Measurements from ENCODE around the gene TRPC3.
"Not testable (repeated sequence)": the region's sequence is repeated elsewhere in the genome, so short reads cannot be mapped to it uniquely, and the experiment has no call there.

The TRPC3 gene

DNA sequence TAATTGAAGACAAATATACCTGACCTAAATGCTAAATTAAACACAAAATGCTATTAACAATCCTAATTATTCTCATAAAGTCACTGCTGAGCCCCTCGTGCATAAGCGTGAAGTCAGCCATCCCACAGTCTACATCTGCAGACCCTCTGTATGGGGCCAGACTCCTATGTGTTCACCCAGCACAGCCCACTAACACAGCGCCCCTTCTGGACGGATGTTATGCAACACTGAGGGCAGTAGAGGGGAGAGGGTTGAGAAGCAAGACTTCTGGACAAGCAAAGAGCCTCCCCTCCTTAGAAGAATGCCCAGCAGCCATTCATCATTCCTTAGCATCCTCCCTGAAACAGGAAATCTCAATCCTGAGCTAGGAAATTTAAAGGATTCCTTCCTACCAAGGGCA is 7.9 kb downstream of the TRPC3 start:
- no peak overlapping the region for H3K4me3 ChIP-seq (ENCODE audit: low read length)
- no peak overlapping the region for H3K27ac ChIP-seq (ENCODE audit: low read length)
- no peaks in the 10 kb centered on the region for H3K36me3 ChIP-seq (ENCODE audit: control insufficient read depth, low read depth, low read length)
- H3K9me3 ChIP-seq (ENCODE audit: control insufficient read depth, low read depth, low read length) = no peaks in the 10 kb centered on the region
- peaks cover 16% of the 10 kb centered on the region for H3K27me3 ChIP-seq (ENCODE audit: control insufficient read depth, insufficient read depth, low read length)
- no peaks in the 10 kb centered on the region for H3K4me1 ChIP-seq (ENCODE audit: control insufficient read depth, low read depth, low read length)
- H3K9ac ChIP-seq (ENCODE audit: low read length) = no peak overlapping the region

DNA sequence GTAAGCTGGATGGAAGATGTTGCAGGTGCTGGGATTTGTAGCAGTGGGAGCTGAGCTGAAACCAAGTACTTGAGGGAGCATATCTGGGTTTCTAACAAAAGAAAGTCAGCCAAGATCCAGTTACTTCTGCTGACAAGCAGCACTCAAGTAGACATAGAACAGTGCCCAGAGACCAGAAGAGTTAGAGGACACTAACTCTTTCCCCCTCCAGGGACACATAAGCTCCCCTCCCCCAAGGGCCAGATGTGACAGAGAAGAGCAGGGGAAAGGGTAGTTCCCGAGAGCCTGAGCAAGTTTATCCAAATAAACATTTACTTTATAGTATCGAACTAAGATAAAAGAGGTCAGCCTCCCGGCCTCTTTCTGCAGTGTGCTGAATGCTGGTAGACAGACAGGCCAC is 12.2 kb downstream of the TRPC3 start:
- no peaks in the 10 kb centered on the region for H3K9me3 ChIP-seq (ENCODE audit: control insufficient read depth, low read depth, low read length)
- no peaks in the 10 kb centered on the region for H3K27me3 ChIP-seq (ENCODE audit: control insufficient read depth, insufficient read depth, low read length)
- H3K4me3 ChIP-seq (ENCODE audit: low read length) = no peak overlapping the region
- no peak overlapping the region for H3K27ac ChIP-seq (ENCODE audit: low read length)
- H3K4me1 ChIP-seq (ENCODE audit: control insufficient read depth, low read depth, low read length) = no peaks in the 10 kb centered on the region
- H3K9ac ChIP-seq (ENCODE audit: low read length) = no peak overlapping the region
- no peaks in the 10 kb centered on the region for H3K36me3 ChIP-seq (ENCODE audit: control insufficient read depth, low read depth, low read length)

DNA sequence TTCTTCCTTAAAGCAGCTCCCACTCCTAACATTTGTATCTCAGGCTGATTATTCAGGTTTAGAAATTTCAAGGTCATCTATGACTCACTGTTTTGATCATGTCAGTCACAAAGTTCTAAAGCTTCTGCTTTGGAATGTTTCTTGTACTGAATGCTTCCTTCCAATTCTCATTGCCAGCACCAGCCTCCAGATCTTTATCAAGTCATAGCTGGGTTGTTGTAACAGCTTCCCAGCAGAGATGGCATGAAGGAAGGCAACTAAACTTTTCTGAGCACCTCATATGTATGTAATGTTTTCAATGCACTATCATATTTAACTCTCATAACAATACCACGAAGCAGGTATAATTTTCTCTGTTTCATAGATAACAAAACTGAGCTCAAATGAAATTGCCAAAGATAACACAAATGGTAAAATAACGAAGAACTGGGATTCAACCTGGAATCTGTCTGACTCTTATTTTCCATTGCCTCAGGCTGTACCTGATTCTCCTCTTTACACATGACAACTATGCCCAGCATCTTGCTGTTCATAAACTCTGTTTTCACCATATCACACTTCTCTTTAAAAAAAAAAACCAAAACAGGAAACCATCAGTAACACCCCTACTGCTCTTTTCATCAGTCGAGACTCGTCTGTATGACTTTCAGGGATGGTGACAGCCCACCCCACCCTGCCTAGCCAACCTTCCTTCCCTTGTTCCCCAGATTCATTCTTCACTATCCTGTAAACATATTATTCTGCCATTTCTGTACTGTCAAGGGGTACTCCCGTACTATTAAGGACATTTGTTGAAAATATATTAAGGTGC is 13.4 kb downstream of the TRPC3 start:
- no peaks in the 10 kb centered on the region for H3K27me3 ChIP-seq (ENCODE audit: control insufficient read depth, insufficient read depth, low read length)
- no peaks in the 10 kb centered on the region for H3K36me3 ChIP-seq (ENCODE audit: control insufficient read depth, low read depth, low read length)
- H3K4me3 ChIP-seq (ENCODE audit: low read length) = no peak overlapping the region
- H3K4me1 ChIP-seq (ENCODE audit: control insufficient read depth, low read depth, low read length) = no peaks in the 10 kb centered on the region
- H3K9ac ChIP-seq (ENCODE audit: low read length) = no peak overlapping the region
- H3K9me3 ChIP-seq (ENCODE audit: control insufficient read depth, low read depth, low read length) = no peaks in the 10 kb centered on the region
- no peak overlapping the region for H3K27ac ChIP-seq (ENCODE audit: low read length)

DNA sequence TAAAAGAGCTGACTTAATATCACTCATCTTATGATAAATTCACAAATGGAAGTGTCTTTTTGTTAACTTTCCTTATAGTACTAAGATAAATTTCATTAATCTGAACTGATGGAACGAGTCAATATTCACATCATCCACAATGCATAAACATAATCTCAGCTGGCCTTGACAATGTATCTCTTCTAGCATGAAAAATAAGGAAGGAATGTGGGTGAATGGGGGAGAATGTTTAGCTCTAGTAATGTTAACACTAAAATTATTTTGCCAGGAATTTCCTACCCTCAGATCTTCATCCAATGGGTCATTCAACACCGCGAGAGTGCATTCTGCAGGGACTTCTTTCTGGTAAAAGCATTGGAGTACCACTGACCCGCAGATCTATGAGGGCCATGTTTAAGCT is 15.8 kb downstream of the TRPC3 start:
- Histone ChIP-seq H3K4me1 (ENCODE audit: control insufficient read depth, low read depth, low read length) (no peaks in the 10 kb centered on the region), H3K27ac (ENCODE audit: low read length) (no peak overlapping the region), H3K27me3 (ENCODE audit: control insufficient read depth, insufficient read depth, low read length) (no peaks in the 10 kb centered on the region), H3K36me3 (ENCODE audit: control insufficient read depth, low read depth, low read length) (no peaks in the 10 kb centered on the region), H3K9ac (ENCODE audit: low read length) (no peak overlapping the region), H3K4me3 (ENCODE audit: low read length) (no peak overlapping the region), H3K9me3 (ENCODE audit: control insufficient read depth, low read depth, low read length) (no peaks in the 10 kb centered on the region)

DNA sequence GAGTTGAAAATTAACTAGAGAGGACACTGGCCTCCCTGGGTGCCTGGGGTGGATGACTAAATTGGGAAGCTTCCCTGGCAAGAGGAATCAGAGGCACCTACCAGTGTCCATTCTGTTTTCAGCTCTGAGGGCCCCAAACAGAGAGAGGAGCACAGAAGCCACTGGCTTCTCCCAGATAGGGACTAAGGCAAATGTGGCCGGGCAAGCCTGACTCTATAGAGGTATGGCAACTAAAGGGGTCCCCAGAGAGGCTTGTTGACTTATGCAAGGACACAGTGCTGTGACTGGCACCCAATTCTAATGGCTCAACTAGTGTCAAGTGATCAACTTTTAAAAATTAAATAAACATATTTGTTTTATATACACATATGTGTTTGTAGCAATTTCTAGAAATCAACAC is 17.2 kb downstream of the TRPC3 start:
- Histone ChIP-seq H3K9me3 (ENCODE audit: control insufficient read depth, low read depth, low read length) (no peaks in the 10 kb centered on the region), H3K4me3 (ENCODE audit: low read length) (no peak overlapping the region), H3K27ac (ENCODE audit: low read length) (no peak overlapping the region), H3K4me1 (ENCODE audit: control insufficient read depth, low read depth, low read length) (no peaks in the 10 kb centered on the region), H3K9ac (ENCODE audit: low read length) (no peak overlapping the region), H3K36me3 (ENCODE audit: control insufficient read depth, low read depth, low read length) (no peaks in the 10 kb centered on the region), H3K27me3 (ENCODE audit: control insufficient read depth, insufficient read depth, low read length) (no peaks in the 10 kb centered on the region)

DNA sequence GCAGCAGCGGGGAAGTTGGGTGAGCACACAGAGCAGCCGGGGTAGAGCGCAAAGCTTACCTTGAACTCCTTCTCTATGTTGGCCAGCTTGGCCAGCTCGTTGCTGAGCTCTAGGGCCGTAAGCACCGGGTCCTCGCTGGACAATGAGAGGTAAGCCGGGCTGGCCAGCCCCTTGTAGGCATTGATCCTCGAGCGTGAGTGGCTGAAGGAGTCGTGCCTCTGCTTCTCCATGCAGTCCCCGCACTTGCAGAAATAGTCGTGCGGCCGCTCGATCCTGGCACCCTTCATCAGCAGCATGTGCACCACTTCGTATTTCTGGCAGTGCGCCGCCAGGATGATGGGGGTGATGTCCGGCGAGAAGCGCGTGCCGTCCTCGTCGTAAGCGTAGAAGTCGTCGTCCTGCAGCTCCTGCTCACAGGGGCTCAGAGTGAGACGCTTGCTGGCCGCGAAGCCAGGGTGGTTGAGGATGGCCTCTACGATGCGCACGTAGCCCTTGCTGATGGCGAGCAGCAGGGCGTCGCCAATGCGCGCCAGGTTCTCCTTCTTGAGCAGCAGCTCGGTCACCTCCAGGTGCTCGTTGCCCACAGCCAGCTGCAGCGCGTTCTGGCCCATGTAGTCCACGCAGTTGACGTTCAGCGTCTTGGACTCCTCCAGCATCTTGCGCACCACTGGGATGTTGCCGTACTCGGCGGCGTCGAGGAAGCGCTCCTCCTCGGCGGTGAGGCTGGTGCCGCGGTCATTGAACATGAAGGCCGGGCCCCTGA is 19.5 kb downstream of the TRPC3 start:
- Histone ChIP-seq H3K36me3 (ENCODE audit: control insufficient read depth, low read depth, low read length) (no peaks in the 10 kb centered on the region), H3K27me3 (ENCODE audit: control insufficient read depth, insufficient read depth, low read length) (no peaks in the 10 kb centered on the region), H3K9me3 (ENCODE audit: control insufficient read depth, low read depth, low read length) (no peaks in the 10 kb centered on the region), H3K27ac (ENCODE audit: low read length) (no peak overlapping the region), H3K4me1 (ENCODE audit: control insufficient read depth, low read depth, low read length) (no peaks in the 10 kb centered on the region), H3K4me3 (ENCODE audit: low read length) (no peak overlapping the region), H3K9ac (ENCODE audit: low read length) (no peak overlapping the region)

DNA sequence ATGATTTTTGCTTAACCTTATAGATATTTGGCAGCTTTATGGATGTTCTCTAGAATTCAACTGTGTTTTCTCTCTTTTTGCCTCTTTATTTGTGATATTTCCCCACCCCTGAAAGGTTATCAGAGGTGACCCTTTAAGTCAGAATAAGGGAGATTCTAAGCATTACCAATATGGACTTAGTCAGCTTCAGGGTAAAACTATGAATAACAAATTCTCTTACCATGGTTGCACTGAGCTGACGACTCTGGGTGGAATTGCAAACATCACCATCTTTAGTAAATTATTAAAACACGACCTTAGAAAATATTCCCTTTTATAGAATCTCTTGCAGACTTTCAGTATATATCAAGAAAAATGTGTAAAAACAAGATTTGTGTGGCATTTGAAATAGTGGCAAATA is 21.6 kb downstream of the TRPC3 start:
- no peaks in the 10 kb centered on the region for H3K9me3 ChIP-seq (ENCODE audit: control insufficient read depth, low read depth, low read length)
- H3K27ac ChIP-seq (ENCODE audit: low read length) = no peak overlapping the region
- H3K9ac ChIP-seq (ENCODE audit: low read length) = no peak overlapping the region
- no peaks in the 10 kb centered on the region for H3K4me1 ChIP-seq (ENCODE audit: control insufficient read depth, low read depth, low read length)
- H3K36me3 ChIP-seq (ENCODE audit: control insufficient read depth, low read depth, low read length) = no peaks in the 10 kb centered on the region
- no peak overlapping the region for H3K4me3 ChIP-seq (ENCODE audit: low read length)
- no peaks in the 10 kb centered on the region for H3K27me3 ChIP-seq (ENCODE audit: control insufficient read depth, insufficient read depth, low read length)

DNA sequence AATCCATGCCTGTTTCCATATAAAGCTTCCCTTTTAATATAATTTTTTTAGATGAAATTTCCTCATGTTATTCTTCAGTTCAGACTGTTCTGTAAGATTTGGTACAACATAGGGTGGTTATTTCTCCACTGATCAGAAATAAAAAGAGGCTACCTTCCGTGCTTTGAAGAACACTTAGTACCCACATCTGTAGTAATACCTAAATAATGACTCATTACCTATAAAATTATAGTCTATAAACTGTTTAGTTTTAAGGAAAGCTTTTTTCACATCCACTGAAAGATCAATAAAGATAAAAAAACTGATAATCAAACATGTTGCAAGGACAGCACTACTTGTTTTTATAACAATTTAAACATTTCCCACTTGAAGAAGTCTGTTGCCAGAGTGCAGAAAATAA is 23.9 kb downstream of the TRPC3 start:
- no peaks in the 10 kb centered on the region for H3K9me3 ChIP-seq (ENCODE audit: control insufficient read depth, low read depth, low read length)
- no peak overlapping the region for H3K4me3 ChIP-seq (ENCODE audit: low read length)
- H3K36me3 ChIP-seq (ENCODE audit: control insufficient read depth, low read depth, low read length) = no peaks in the 10 kb centered on the region
- H3K27ac ChIP-seq (ENCODE audit: low read length) = no peak overlapping the region
- no peaks in the 10 kb centered on the region for H3K4me1 ChIP-seq (ENCODE audit: control insufficient read depth, low read depth, low read length)
- H3K27me3 ChIP-seq (ENCODE audit: control insufficient read depth, insufficient read depth, low read length) = no peaks in the 10 kb centered on the region
- H3K9ac ChIP-seq (ENCODE audit: low read length) = no peak overlapping the region

DNA sequence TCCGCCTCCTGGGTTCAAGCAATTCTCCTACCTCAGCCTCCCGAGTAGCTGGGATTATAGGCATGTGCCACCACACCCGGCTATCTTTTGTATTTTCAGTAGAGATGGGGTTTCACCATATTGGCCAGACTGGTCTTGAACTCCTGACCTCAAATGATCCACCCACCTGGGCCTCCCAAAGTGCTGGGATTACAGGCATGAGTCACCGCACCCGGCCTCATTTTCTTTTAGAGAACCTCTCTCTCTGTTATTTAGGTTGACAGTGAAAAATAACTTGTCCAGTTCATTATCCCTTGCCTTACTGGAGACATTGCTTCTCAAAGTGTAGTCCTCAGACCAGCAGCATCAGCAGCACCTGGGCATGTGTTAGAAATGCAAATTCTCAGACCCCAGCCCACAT is 25.4 kb downstream of the TRPC3 start:
- not testable (repeated sequence) for H3K27me3 ChIP-seq (ENCODE audit: control insufficient read depth, insufficient read depth, low read length); H3K9ac ChIP-seq (ENCODE audit: low read length); H3K4me1 ChIP-seq (ENCODE audit: control insufficient read depth, low read depth, low read length); H3K4me3 ChIP-seq (ENCODE audit: low read length); H3K27ac ChIP-seq (ENCODE audit: low read length); H3K36me3 ChIP-seq (ENCODE audit: control insufficient read depth, low read depth, low read length); H3K9me3 ChIP-seq (ENCODE audit: control insufficient read depth, low read depth, low read length)

DNA sequence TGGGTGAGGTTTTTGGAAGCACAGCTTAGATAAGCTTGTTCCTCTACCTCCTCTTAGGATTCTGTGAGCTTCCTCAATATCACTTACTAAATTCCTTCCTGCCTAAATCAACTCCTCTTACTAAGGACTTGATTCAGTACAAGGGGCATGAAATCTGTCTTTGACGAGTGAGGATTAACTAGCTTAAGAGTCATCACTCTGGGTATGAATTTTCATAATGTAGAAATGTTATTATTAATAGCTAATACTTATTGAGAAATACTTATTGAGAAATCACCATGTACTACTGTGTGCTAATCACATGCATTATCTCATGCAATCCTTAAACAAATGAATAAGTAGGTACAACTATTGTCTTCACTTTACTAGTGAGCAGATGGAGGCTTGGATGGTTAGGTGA is 28.6 kb downstream of the TRPC3 start:
- Histone ChIP-seq H3K4me1 (ENCODE audit: control insufficient read depth, low read depth, low read length) (no peaks in the 10 kb centered on the region), H3K27ac (ENCODE audit: low read length) (no peak overlapping the region), H3K9ac (ENCODE audit: low read length) (no peak overlapping the region), H3K27me3 (ENCODE audit: control insufficient read depth, insufficient read depth, low read length) (no peaks in the 10 kb centered on the region), H3K9me3 (ENCODE audit: control insufficient read depth, low read depth, low read length) (no peaks in the 10 kb centered on the region), H3K36me3 (ENCODE audit: control insufficient read depth, low read depth, low read length) (no peaks in the 10 kb centered on the region), H3K4me3 (ENCODE audit: low read length) (no peak overlapping the region)

DNA sequence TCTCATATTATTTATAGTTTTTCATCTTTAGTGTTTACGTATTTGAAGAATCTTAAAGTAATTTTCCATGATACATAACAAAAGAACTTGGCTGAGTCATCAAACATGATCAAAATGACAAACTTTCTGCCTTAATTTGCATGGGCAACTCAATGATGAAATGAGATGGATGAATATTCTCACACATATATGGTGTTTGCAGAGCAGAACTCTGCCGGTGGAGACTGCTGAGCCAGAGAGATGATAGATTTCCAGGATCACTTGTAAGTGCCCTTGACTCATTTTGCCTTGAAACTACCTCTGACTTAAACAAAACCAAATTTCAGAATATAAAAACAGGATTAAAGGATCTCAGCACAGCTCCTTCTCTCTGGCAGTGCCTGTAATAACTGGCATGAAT is 38.2 kb downstream of the TRPC3 start:
- no peaks in the 10 kb centered on the region for H3K36me3 ChIP-seq (ENCODE audit: control insufficient read depth, low read depth, low read length)
- no peak overlapping the region for H3K27ac ChIP-seq (ENCODE audit: low read length)
- H3K9ac ChIP-seq (ENCODE audit: low read length) = no peak overlapping the region
- no peak overlapping the region for H3K4me3 ChIP-seq (ENCODE audit: low read length)
- no peaks in the 10 kb centered on the region for H3K27me3 ChIP-seq (ENCODE audit: control insufficient read depth, insufficient read depth, low read length)
- no peaks in the 10 kb centered on the region for H3K9me3 ChIP-seq (ENCODE audit: control insufficient read depth, low read depth, low read length)
- no peaks in the 10 kb centered on the region for H3K4me1 ChIP-seq (ENCODE audit: control insufficient read depth, low read depth, low read length)

DNA sequence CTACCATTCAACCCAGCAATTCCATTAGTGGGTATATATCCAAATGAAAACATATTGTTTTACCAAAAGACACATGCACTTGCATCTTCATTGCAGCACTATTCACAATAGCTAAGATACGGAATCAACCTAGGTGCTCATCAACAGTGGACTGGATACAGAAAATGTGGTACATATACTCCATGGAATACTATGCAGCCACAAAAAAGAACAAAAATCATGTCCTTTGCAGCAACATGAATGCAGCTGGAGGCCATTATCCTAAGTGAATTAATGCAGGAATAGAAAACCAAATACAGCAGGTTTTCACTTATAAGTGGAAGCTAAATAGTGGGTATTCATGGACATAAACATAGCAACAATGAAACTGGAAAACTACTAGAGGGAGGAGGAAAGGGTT is 43.5 kb downstream of the TRPC3 start:
- H3K9ac ChIP-seq (ENCODE audit: low read length) = no peak overlapping the region
- H3K27me3 ChIP-seq (ENCODE audit: control insufficient read depth, insufficient read depth, low read length) = no peaks in the 10 kb centered on the region
- H3K9me3 ChIP-seq (ENCODE audit: control insufficient read depth, low read depth, low read length) = no peaks in the 10 kb centered on the region
- no peak overlapping the region for H3K4me3 ChIP-seq (ENCODE audit: low read length)
- peaks cover 4% of the 10 kb centered on the region for H3K4me1 ChIP-seq (ENCODE audit: control insufficient read depth, low read depth, low read length)
- H3K36me3 ChIP-seq (ENCODE audit: control insufficient read depth, low read depth, low read length) = no peaks in the 10 kb centered on the region
- no peak overlapping the region for H3K27ac ChIP-seq (ENCODE audit: low read length)

Data from iPS-18a (cell line).